IPS-15b (cell line): Measurements from ENCODE around the gene UPK3BL1.
"Not testable (repeated sequence)": the region's sequence is repeated elsewhere in the genome, so short reads cannot be mapped to it uniquely, and the experiment has no call there.

ENCODE experiments used
- H3K27me3 ChIP-seq: one replicate; pipeline ENCODE4 v1.6.1; 2013; ENCODE audit warnings: low read length; ENCODE audit not compliant: control insufficient read depth, insufficient read depth
- H3K36me3 ChIP-seq: one replicate; pipeline ENCODE4 v1.6.1; 2013; ENCODE audit warnings: low read length; ENCODE audit not compliant: control insufficient read depth, insufficient read depth
- H3K4me1 ChIP-seq: one replicate; pipeline ENCODE4 v1.6.1; 2013; ENCODE audit warnings: mild to moderate bottlenecking, low read length; ENCODE audit not compliant: control insufficient read depth, insufficient read depth
- H3K4me3 ChIP-seq: one replicate; pipeline ENCODE4 v1.5.1; 2013; ENCODE audit warnings: low read depth, low read length
- H3K9ac ChIP-seq: one replicate; pipeline ENCODE4 v1.6.1; 2013; ENCODE audit warnings: low read depth, mild to moderate bottlenecking, low read length
- H3K9me3 ChIP-seq: one replicate; pipeline ENCODE4 v1.6.1; 2013; ENCODE audit warnings: mild to moderate bottlenecking, low read length; ENCODE audit not compliant: control insufficient read depth, insufficient read depth

The UPK3BL1 gene

GRCh38 chr7:102616507-102617125 is 26.0 kb downstream of the UPK3BL1 start, which contains the start of gene RASA4:
TSS of gene RASA4 (minus strand) at chr7:102616756. CDS start at chr7:102616689, 67 bp downstream.
- not testable (repeated sequence) for H3K36me3 ChIP-seq, H3K9ac ChIP-seq, H3K27me3 ChIP-seq, H3K4me3 ChIP-seq, H3K4me1 ChIP-seq, H3K9me3 ChIP-seq

- not testable (repeated sequence) for H3K36me3 ChIP-seq
Observed at GRCh38 chr7:102615930-102616329, 26.7 kb downstream of the UPK3BL1 start.

GRCh38 chr7:102614873-102615272 is 27.7 kb downstream of the UPK3BL1 start:
- H3K27me3 ChIP-seq, H3K4me3 ChIP-seq, H3K9ac ChIP-seq, H3K4me1 ChIP-seq, H3K36me3 ChIP-seq, H3K9me3 ChIP-seq: not testable (repeated sequence)

More at GRCh38 chr7:102615930-102616329, 26.7 kb downstream of the UPK3BL1 start:
- not testable (repeated sequence) for H3K4me3 ChIP-seq, H3K9ac ChIP-seq, H3K27me3 ChIP-seq, H3K9me3 ChIP-seq, H3K4me1 ChIP-seq

GRCh38 chr7:102614346-102614697 is 28.3 kb downstream of the UPK3BL1 start:
- H3K27me3 ChIP-seq, H3K4me3 ChIP-seq, H3K4me1 ChIP-seq, H3K9ac ChIP-seq, H3K36me3 ChIP-seq, H3K9me3 ChIP-seq: not testable (repeated sequence)

GRCh38 chr7:102613575-102614345 is 28.8 kb downstream of the UPK3BL1 start:
- not testable (repeated sequence) for H3K9me3 ChIP-seq, H3K9ac ChIP-seq, H3K27me3 ChIP-seq, H3K4me1 ChIP-seq, H3K4me3 ChIP-seq, H3K36me3 ChIP-seq

- not testable (repeated sequence) for H3K4me1 ChIP-seq, H3K36me3 ChIP-seq, H3K27me3 ChIP-seq, H3K9me3 ChIP-seq, H3K9ac ChIP-seq, H3K4me3 ChIP-seq
Observed at GRCh38 chr7:102611675-102612325, 30.8 kb downstream of the UPK3BL1 start.

GRCh38 chr7:102611013-102611674 is 31.4 kb downstream of the UPK3BL1 start:
- not testable (repeated sequence) for H3K4me3 ChIP-seq, H3K9me3 ChIP-seq, H3K36me3 ChIP-seq

GRCh38 chr7:102610441-102610840 is 32.1 kb downstream of the UPK3BL1 start:
- not testable (repeated sequence) for H3K9ac ChIP-seq, H3K27me3 ChIP-seq, H3K9me3 ChIP-seq, H3K4me1 ChIP-seq, H3K36me3 ChIP-seq, H3K4me3 ChIP-seq

More at GRCh38 chr7:102611013-102611674, 31.4 kb downstream of the UPK3BL1 start:
- H3K9ac ChIP-seq, H3K4me1 ChIP-seq, H3K27me3 ChIP-seq: not testable (repeated sequence)

GRCh38 chr7:102609734-102610133 is 32.9 kb downstream of the UPK3BL1 start:
- H3K4me1 ChIP-seq, H3K36me3 ChIP-seq, H3K9ac ChIP-seq, H3K4me3 ChIP-seq, H3K9me3 ChIP-seq, H3K27me3 ChIP-seq: not testable (repeated sequence)

- not testable (repeated sequence) for H3K9ac ChIP-seq, H3K36me3 ChIP-seq, H3K4me3 ChIP-seq, H3K4me1 ChIP-seq, H3K27me3 ChIP-seq, H3K9me3 ChIP-seq
Observed at GRCh38 chr7:102606848-102607247, 35.7 kb downstream of the UPK3BL1 start.

GRCh38 chr7:102604431-102605145 is 38.0 kb downstream of the UPK3BL1 start:
- H3K36me3 ChIP-seq, H3K9ac ChIP-seq, H3K4me1 ChIP-seq, H3K9me3 ChIP-seq, H3K4me3 ChIP-seq, H3K27me3 ChIP-seq: not testable (repeated sequence)
